Stimulated activated CD4-positive, alpha-beta T cell treated with anti-CD3 and anti-CD28 coated beads, Interleukin-1b, Interleukin-23, amount 100 ng/mL, for 24 hours (primary cell): ENCODE data around the gene ISOC2.
A peak's percentile ranks its signal among the peaks of the same experiment; 100 is the strongest.

Source experiments
- DNase-seq, 4 experiments: peaks; one replicate each; pipeline ENCODE4 v3.0.0-alpha.2; 2020; ENCODE audit warnings: low read depth in 4 of 4, low spot score in 1 of 4

The ISOC2 gene

DNA sequence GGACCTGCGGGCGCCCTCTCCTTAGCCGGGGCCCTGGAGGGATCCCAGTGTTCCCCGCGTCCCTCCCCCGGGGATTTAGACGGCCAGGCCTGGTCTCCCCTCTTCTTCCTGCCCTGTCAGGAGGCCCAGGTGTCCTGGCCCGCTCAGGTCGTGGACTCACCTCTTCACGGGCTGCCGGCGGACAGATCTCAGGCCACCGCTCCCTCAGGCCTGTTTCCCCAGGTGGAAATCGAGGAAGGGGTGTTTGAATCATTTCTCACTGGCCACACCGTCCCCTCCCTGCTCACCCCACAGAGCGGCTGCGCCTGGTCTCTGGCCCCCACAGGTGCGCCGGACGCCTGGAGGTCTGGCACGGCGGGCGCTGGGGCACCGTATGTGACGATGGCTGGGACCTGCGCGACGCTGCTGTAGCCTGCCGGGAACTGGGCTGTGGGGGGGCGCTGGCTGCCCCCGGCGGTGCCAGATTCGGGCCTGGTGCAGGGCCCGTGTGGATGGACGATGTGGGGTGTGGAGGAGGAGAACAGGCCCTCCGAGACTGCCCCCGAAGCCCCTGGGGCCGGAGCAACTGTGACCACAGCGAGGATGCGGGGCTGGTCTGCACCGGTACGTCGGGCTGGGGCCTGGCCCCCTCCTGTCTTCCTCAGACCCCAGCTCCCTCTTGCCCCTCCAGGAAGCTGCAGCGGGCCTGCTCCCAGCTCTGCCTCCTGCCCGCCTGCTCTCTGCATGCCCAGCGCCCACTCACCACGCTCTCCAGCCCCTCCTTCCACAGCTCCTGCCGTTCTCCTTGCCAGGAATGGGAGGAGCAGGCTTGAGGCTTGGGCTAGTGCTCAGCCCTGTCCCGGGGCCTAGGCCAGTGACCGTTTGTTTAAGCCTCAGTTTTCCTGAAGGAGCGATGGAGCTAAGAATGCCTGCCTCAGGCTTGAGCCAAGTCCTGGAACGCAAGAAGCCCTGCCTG lies 29.3 kb upstream of the ISOC2 start:
- DNase-seq = no peak

DNA sequence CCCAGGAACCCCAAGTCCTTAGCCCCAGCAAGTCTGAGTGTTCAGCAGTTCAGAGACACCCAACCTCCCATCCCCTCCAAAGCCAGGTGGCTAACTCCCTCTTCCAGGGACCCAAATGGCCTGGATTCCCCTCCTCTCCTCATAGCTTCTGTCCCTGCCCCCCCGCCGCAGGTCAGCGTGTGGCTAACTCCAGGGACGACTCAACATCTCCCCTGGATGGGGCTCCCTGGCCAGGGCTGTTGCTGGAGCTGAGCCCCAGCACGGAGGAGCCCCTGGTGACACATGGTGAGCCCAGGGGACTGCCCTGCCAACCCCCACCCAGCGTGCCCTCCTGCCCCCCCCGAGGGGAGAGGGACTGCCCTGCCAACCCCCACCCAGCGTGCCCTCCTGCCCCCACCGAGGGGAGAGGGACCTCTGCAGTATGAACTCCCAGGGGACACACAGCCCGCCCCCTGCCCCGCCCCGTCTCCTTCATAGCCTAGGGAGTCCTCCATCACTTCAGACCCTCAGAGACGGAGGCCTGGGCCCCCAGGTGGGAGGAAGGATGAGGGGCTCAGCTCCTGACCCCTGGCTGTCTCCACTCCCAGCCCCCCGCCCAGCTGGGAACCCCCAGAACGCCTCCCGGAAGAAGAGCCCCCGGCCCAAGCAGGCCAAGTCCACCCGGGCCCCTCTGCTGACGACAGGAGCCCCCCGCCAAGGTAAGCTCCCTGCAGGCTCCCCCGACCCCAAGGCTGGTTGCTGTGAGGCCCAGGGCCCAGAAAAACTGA lies 28.5 kb upstream of the ISOC2 start:
- DNase-seq = no peak

DNA sequence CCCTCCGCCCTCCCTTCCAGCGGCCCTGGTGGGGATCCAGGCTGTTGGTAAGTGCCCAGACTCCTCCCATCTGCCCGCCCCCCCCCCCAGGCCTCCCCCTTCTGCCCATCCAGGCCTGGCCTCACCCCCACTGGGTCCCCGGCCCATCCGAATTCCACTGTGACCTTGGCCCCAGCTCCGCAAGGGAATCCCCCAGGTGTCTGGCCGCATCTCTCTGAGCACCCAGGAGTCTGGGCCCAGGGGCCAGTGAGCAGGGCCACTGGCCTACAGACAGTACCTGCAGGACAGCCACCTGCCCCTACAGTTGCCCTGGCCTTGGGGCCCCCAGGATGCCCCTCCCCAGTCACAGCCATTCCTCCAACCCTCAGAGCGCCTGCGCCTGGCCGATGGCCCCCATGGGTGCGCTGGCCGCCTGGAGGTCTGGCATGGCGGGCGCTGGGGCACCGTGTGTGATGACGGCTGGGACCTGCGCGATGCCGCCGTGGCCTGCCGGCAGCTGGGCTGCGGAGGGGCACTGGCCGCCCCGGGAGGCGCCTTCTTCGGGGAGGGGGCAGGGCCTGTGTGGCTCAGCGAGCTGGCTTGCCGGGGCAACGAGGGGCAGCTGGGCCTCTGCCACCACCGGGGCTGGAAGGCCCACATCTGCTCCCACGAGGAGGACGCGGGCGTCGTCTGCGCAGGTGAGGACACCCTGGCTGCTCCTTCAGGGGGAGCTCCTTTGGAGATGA lies 27.7 kb upstream of the ISOC2 start:
- no peak for DNase-seq

- no peak for DNase-seq
Measured at GRCh38 chr19:55487924-55488687, 26.7 kb upstream of the ISOC2 start, which contains the start of gene SSC5D. SSC5D (plus strand) TSS chr19:55488436; CDS start chr19:55488590, 154 bp downstream.

GRCh38 chr19:55486971-55487923 lies 25.8 kb upstream of the ISOC2 start:
- peak in 1 of 4 experiments; percentile 58 for DNase-seq

DNA sequence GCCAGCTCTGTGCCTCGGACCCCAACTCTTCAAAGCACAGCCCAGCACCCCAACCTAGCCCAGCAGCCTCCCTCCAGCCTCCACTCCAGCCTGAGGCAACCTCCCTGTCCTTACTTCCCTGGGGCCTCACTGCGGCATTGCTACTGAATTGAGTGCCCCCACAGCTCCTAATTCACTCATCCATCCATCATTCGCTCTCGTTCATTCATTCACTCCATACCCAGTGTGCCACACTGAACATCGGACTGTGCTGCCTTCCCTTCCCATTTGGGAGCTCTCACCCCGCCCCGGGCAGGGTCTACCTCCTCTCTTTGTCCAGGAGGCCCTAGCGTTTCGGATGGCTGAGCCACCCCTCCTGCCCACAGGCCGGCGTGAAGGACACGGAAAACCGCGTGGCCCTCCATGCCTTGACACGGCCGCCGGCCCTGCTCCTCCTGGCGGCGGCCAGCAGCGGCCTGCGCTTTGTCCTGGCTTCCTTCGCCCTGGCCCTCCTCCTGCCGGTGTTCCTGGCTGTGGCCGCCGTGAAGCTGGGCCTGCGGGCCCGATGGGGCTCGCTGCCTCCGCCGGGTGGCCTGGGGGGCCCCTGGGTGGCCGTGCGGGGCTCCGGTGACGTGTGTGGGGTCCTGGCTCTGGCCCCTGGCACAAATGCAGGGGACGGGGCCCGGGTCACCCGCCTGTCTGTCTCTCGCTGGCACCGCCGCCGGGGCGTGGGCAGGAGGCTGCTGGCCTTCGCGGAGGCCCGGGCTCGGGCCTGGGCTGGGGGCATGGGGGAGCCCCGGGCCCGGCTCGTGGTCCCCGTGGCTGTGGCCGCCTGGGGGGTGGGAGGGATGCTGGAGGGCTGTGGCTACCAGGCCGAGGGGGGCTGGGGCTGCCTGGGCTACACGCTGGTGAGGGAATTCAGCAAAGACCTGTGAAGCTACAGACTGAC lies 24.9 kb upstream of the ISOC2 start:
- DNase-seq = no peak

DNA sequence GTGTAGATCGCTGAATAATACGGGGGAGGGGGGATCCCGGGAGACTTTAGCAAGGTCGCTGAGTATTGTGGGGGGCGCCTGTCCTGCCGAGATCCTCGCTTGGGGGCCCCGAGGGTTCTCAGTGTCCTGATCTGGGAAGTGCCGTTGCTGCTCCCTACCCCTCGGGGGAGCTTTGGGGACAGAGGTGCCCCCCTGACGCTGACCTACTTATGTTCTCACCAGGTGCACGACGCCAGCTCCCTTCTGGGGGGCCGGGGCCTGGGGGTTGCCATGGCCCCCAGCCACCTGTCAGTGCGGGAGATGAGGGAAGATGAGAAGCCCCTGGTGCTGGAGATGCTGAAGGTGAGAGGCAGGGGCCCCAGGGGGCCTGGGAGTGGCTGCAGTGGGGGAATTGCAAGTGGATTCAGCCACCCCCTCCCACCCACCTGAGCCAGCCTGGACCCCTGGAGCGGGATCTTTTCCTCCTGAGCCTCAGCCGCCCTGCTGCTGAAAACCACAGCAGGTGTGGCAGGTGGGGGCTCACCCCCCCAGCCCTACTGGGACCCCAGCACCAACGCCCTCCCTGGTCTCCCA lies 24.1 kb upstream of the ISOC2 start:
- no peak for DNase-seq

DNA sequence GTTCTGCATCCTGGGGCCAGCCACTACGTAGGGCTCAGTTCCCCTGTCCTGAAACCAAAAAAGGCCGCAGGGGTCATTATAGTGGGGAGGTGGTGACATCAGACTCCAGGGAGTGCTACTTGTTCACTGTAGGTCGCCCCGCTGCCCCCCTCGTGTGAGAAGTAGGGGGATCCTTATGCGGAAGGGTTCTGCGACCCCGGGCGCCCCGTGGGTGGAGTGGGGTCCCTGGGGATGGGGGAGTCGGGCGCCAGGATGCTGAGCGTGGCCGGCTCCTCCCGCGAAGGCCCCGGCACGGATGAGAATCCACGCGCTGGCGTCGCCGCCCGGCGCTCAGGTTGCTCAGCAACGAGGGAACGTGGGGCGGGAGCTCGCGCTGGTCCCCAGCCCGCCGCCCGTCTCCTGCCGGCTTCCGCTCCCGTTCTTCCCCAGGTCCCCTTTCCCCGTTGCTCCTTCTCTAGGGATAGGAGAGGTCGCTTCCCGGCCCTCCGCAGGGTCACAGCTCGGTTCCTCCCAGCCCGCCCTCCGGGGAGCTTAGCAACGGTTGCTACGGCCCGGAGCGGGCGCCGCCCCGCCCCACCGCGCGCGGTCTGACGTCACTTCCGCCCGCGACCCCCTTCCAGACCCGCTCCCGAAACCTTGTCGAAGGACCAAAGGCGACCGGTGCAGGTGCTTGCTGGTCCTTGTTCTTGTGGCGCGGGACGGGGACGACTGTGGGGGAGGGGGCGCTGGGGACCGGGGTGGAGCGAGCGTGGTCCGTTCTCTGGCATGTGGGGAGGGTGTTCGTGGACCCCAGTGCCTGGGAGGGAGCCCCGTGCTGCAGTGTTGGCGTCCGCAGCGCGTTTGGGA lies 23.4 kb upstream of the ISOC2 start, which contains the start of gene NAT14:
TSS of gene NAT14 (plus strand) at position 596 of the 846 bp plus-strand sequence. CDS start 521 bp downstream, outside the sequence.
- DNase-seq = peak in 3 of 4 experiments; percentile 42 to 55 (median 52)

- DNase-seq = no peak
Measured at GRCh38 chr19:55483706-55484592, 22.5 kb upstream of the ISOC2 start.

GRCh38 chr19:55482967-55483705 lies 21.7 kb upstream of the ISOC2 start:
- DNase-seq = no peak

- DNase-seq = no peak
Measured at GRCh38 chr19:55482156-55482961, 20.9 kb upstream of the ISOC2 start.

- DNase-seq = no peak
Measured at GRCh38 chr19:55481794-55482155, 20.3 kb upstream of the ISOC2 start.

- DNase-seq = no peak
Measured at GRCh38 chr19:55481148-55481793, 19.8 kb upstream of the ISOC2 start.
